Measurements from ENCODE around the gene CRISPLD2. TPM values are rescaled to one million over a fixed set of nuclear protein-coding genes. Genes with fewer than 3 reads are reported as not detected.

CRISPLD2 gene
- total and polyA plus RNA-seq, 9 of the 15 experiments (the other 6 are each of a cell fraction or from before 2014, with no cell fraction given), result 0.03 to 0.24 (median 0.04) TPM; not detected in 4

DNA sequence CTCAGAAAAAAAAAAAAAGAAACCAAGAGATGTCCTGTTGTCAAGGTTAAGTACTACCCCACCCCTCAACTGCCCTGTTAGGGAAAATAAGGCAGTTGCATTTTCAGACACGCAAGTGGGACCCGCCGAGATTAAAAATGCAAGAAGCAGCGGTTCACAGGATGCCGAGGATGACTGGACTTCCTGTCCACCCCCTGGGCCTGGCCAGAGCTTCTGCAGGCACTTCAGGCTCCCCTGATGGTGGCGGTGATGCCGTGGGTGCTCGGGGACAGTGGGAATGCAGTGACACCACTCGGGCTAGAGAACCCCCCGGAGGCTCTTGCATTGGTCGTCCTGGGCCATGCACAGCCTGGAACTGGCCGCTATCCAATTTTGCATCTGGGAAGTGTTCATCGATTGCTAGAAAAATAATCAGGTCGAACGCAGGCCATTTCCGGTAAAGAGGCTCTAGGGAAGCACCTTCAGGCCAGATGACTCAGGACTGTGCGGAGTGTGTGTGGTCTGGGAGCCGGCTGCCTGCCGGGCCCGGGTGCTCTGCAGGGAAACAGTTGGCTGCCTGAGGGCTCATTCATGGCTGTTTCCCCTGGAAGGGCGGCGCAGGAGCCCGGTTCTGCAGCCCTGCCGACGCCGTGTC, 13.4 kb upstream of the CRISPLD2 start (continued):
- TF ChIP-seq, protein P1, sequence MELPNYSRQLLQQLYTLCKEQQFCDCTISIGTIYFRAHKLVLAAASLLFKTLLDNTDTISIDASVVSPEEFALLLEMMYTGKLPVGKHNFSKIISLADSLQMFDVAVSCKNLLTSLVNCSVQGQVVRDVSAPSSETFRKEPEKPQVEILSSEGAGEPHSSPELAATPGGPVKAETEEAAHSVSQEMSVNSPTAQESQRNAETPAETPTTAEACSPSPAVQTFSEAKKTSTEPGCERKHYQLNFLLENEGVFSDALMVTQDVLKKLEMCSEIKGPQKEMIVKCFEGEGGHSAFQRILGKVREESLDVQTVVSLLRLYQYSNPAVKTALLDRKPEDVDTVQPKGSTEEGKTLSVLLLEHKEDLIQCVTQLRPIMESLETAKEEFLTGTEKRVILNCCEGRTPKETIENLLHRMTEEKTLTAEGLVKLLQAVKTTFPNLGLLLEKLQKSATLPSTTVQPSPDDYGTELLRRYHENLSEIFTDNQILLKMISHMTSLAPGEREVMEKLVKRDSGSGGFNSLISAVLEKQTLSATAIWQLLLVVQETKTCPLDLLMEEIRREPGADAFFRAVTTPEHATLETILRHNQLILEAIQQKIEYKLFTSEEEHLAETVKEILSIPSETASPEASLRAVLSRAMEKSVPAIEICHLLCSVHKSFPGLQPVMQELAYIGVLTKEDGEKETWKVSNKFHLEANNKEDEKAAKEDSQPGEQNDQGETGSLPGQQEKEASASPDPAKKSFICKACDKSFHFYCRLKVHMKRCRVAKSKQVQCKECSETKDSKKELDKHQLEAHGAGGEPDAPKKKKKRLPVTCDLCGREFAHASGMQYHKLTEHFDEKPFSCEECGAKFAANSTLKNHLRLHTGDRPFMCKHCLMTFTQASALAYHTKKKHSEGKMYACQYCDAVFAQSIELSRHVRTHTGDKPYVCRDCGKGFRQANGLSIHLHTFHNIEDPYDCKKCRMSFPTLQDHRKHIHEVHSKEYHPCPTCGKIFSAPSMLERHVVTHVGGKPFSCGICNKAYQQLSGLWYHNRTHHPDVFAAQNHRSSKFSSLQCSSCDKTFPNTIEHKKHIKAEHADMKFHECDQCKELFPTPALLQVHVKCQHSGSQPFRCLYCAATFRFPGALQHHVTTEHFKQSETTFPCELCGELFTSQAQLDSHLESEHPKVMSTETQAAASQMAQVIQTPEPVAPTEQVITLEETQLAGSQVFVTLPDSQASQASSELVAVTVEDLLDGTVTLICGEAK (IDR thresholded peaks at IDR 0.05), result peak; percentile 78
- TF ChIP-seq, protein P1 (CRISPR knock-in tag; IDR thresholded peaks at IDR 0.05), result no peak
- TF ChIP-seq ILK (tag; IDR thresholded peaks at IDR 0.05; ENCODE audit: borderline replicate concordance, low read depth), result no peak
- no peak for TF ChIP-seq SMC3 (conservative IDR thresholded peaks at IDR 0.05; ENCODE audit: insufficient read depth, low read depth, low read length)
- no peak for TF ChIP-seq POLR3G (IDR thresholded peaks at IDR 0.05; ENCODE audit: extremely low read depth, insufficient read length, insufficient replicate concordance)
- TF ChIP-seq ESRRA (IDR thresholded peaks at IDR 0.05; ENCODE audit: borderline replicate concordance, low read depth), result peak; percentile 67; the same call in 1 of the 2 replicates
- TF ChIP-seq ASH1L (IDR thresholded peaks at IDR 0.05; ENCODE audit: borderline replicate concordance, low read depth, partially characterized antibody), result no peak
- no peak for TF ChIP-seq FOXK1 (CRISPR knock-in tag; IDR thresholded peaks at IDR 0.05; ENCODE audit: borderline replicate concordance)
- no peak for TF ChIP-seq EHMT2 (IDR thresholded peaks at IDR 0.05)
- TF ChIP-seq, protein P2, sequence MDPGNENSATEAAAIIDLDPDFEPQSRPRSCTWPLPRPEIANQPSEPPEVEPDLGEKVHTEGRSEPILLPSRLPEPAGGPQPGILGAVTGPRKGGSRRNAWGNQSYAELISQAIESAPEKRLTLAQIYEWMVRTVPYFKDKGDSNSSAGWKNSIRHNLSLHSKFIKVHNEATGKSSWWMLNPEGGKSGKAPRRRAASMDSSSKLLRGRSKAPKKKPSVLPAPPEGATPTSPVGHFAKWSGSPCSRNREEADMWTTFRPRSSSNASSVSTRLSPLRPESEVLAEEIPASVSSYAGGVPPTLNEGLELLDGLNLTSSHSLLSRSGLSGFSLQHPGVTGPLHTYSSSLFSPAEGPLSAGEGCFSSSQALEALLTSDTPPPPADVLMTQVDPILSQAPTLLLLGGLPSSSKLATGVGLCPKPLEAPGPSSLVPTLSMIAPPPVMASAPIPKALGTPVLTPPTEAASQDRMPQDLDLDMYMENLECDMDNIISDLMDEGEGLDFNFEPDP (CRISPR knock-in tag; IDR thresholded peaks at IDR 0.05), result no peak
- TF ChIP-seq PHF21A (IDR thresholded peaks at IDR 0.05; ENCODE audit: borderline replicate concordance, low read depth), result 0 out of 2 replicates have a peak, but pooled peaks have one; percentile 8
- TF ChIP-seq ZNF347 (CRISPR knock-in tag; IDR thresholded peaks at IDR 0.05; ENCODE audit: low read depth), result no peak
- TF ChIP-seq GTF2E2 (tag; IDR thresholded peaks at IDR 0.05), result no peak
- peak; percentile 63 for TF ChIP-seq RBFOX2 (IDR thresholded peaks at IDR 0.05; ENCODE audit: low read depth, low read length)
